SK-MEL-5 (cell line): ENCODE results near the gene ACER3. TPM values are rescaled to one million over a fixed set of nuclear protein-coding genes. Genes with fewer than 3 reads are reported as not detected.
"Not testable (repeated sequence)": the region's sequence is repeated elsewhere in the genome, so short reads cannot be mapped to it uniquely, and the experiment has no call there.

ENCODE experiments used
- DNase-seq: peaks from one replicate; pipeline ENCODE4 v3.0.0-alpha.2; 2016; ENCODE audit warnings: low read depth, low spot score
- in situ Hi-C: cut with HindIII; loops from 2 replicates; pipeline ENCODE4 v1.10.0; 2016; ENCODE audit warnings: low sequenced_read_pairs, high pct_unique_total_duplicates, low pct_unique_long_range_greater_than_20kb
- total RNA-seq: library from RNA; depleted of rRNA; stranded (reverse); fragments of >200 nt; shearing (Covaris generic); gene quantifications from 2 replicates; pipeline ENCODE4 v1.2.3, GENCODE V29; 2014

ACER3 gene
- total RNA-seq, 1 experiment from 2014 or later, result 11.0 TPM

GRCh38 chr11:77056814-77057402 lies 196.2 kb downstream of the ACER3 start:
- DNase-seq, result no peak
- in situ Hi-C loops, result no loop called here

DNA sequence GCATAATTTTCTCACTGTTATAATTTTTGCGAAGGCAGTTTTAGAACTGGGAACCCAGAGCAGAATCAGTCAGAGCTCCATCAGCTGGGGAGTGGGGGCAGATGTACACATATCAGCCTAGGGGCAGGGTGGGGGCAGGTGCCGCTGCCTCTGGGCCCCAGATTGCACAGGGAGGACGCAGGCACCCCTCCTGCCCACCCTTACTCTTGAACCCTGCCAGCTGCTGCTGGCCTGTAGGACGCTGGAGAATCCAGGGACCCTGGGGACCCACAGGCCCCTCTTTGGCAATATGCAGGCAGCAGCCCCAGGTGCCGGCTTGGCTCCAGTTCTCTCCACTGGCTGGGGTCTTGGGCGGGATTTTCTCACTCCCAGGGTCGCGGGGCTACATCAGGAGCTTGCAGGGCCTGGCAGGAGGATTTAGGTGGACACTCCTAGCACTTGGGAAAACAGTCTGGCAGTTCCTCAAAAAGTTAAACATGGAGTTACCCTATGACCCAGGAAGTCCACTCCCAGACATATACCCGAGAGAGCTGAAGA lies 197.3 kb downstream of the ACER3 start:
- DNase-seq, result no peak
- in situ Hi-C loops, result no loop called here

DNA sequence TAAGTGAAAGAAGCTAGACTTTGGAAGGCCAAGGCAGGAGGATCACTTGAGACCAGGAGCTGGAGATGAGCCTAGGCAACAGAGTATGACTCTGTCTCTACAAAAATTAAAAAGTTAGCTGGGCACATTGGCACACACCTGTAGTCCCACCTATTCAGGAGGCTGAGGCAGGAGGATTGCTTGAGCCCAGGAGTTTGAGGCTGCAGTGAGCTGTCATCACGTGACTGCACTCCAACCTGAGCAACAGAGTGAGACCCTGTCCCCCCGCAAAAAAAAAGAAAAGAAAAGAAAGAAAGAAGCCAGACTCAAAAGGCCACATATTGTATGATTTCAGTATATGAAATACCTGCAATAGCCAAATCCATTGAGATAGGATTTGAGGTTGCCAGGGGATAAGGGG lies 198.2 kb downstream of the ACER3 start:
- no peak for DNase-seq
- in situ Hi-C loops, result no loop called here

DNA sequence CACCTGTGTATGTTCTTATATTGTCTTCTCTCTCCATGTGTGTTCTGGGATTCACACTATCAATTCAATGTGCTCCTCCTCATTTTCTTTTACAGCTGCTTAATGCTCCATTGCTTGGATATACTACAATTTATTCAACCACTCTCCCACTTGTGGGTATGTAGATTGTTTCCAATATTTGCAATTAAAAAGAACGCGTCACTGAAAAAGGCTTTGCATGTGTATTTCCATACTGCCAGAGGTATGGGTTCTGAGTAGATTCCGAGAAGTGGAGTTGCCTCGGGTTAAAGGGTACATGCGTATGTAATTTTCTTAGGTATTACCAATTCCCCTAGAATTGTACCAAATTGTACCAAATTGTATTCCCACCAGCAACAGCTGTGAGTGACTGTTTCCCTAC lies 199.1 kb downstream of the ACER3 start:
- in situ Hi-C loops, result no loop called here
- DNase-seq, result no peak

GRCh38 chr11:77060234-77060633 lies 199.5 kb downstream of the ACER3 start:
- in situ Hi-C loops, result no loop called here
- no peak for DNase-seq

DNA sequence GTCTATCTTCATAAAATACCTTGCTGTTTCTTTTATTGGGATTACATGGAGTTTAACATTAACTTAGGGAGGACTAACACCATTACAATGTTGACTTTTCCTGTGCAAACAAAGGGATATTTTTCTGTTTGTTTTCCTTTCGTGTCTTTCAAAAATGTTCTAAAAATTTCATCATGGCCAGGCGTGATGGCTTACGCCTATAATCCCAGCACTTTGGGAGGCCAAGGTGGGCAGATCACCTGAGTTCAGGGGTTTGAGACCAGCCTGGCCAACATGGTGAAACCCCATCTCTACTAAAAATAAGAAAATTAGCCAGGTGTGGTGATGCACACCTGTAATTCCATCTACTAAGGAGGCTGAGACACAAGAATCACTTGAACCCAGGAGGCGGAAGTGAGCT lies 200.5 kb downstream of the ACER3 start:
- DNase-seq, in situ Hi-C loops: not testable (repeated sequence)

DNA sequence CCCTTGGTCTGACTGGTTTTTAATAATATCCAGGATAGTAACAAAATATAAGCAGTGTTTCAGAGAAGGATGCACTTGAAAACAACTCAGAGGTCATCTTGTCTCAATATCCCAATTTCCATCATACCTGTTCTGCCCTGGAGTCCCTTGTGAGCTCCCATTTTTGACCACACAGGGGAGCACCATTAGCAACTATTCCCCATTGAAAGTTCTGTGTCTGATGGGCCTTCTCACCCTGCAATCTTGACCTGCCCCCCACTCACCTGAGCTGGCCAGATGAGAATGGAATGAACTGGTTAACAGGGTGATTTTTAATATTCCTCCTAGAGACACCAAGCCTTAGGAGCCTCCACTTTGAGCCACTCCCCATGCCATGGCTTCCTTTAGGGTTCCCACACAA lies 202.2 kb downstream of the ACER3 start:
- no peak for DNase-seq
- in situ Hi-C loops, result no loop called here

- no peak for DNase-seq
- in situ Hi-C loops, result no loop called here
Measured at GRCh38 chr11:77063407-77063806, 202.7 kb downstream of the ACER3 start.

GRCh38 chr11:77063861-77064260 lies 203.1 kb downstream of the ACER3 start:
- in situ Hi-C loops, result no loop called here
- DNase-seq, result no peak

GRCh38 chr11:77064648-77065217 lies 204.0 kb downstream of the ACER3 start:
- DNase-seq, result no peak
- in situ Hi-C loops, result no loop called here

- in situ Hi-C loops, result no loop called here
Measured at GRCh38 chr11:77065878-77066228, 205.1 kb downstream of the ACER3 start.

GRCh38 chr11:77066229-77067042 lies 205.7 kb downstream of the ACER3 start, which contains the start of gene CAPN5:
TSS of gene CAPN5 (plus strand) at chr11:77066971. CDS start at chr11:77084887, 17,916 bp downstream.
- in situ Hi-C loops, result no loop called here

More at GRCh38 chr11:77065878-77066228, 205.1 kb downstream of the ACER3 start:
- DNase-seq, result no peak

GRCh38 chr11:77067861-77068443 lies 207.2 kb downstream of the ACER3 start:
- no peak for DNase-seq
- in situ Hi-C loops, result no loop called here

More at GRCh38 chr11:77066229-77067042, 205.7 kb downstream of the ACER3 start, which contains the start of gene CAPN5:
- DNase-seq, result peak; percentile 80

GRCh38 chr11:77068457-77069335 lies 208.0 kb downstream of the ACER3 start:
- DNase-seq, result no peak
- in situ Hi-C loops, result no loop called here

DNA sequence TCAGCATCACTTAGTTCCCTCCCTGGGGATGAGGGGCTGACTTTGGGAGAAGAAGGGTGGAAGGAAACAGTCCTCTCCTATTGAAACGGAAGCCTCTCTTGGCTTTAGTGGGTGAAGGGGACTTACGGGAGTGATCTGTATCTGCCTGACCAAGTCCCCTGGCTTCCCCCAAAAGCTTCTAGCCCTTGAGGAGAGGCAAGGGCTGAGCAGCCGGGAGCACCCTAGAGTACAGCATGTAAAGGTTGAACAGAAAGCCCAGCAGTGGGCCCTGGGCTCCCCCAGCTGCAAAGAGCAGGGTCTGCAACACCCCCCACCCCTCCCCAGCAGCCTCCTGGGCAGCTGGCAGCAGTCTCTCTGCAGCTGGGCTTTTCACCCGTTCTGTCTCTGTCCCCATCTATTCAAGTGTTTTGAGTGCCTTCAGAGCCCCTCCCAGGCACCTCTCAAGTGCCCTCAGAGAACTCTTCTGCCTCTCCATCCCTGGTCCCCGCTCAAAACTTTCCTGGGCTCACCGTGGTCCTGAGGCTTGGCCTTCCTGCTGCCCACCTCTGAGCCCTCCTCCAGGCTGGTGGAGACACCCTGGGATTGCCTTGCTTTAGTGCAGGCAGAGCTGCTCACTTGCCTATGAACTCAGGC lies 208.7 kb downstream of the ACER3 start:
- no peak for DNase-seq
- in situ Hi-C loops, result no loop called here

DNA sequence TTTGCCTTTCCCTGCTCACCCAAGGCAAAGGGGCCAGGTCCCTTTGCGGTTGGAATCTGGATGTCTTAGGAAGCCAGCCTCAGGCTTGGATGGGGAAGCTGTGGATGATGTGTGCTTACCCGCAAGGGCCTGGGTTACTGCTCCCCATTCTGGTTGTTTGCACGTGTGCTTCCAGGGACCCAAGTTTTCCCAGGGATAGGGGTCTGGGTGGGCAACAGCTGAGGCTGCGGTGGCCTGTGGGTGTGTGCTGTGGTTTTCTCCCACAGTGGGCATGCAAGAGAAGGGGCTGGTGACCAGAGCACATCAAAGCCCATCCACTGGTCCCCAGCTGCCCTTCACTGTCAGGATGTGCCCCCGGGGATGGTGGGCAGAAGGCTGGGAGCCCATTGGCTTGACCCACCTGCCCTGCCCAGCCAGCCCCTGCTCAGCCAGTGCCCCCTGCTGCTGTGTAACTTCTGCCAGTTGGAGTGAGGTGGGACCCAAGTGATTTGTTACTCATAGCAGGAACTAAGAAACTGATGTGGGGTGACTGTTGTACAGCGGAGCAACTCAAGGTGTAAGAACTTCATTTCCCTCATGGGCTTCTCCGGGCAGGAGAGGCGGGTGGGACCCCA lies 209.4 kb downstream of the ACER3 start:
- DNase-seq, result no peak
- in situ Hi-C loops, result no loop called here
